Keratinocyte (primary cell): Measurements from ENCODE around the gene CLEC7A. TPM values are rescaled to one million over a fixed set of nuclear protein-coding genes. Genes with fewer than 3 reads are reported as not detected.

Experiments
- DNase-seq: peaks from one replicate; pipeline ENCODE4 v3.0.0-alpha.2; 2011; ENCODE audit warnings: low read depth, missing footprints, low spot score
- FAIRE-seq: peaks from 2 replicates; lab custom pipeline; 2011; peaks lifted over from hg19 to GRCh38; lab: Jason Lieb, UNC
- H2AFZ ChIP-seq: 2 replicates; pipeline ENCODE4 v1.6.0; 2012; ENCODE audit warnings: low read length, control low read depth, inconsistent platforms; ENCODE audit not compliant: control insufficient read depth
- H3K27ac ChIP-seq: 2 replicates; pipeline ENCODE4 v1.5.1; 2011; ENCODE audit warnings: low read length; ENCODE audit not compliant: control insufficient read depth, insufficient read depth
- H3K27me3 ChIP-seq: 3 replicates; pipeline ENCODE4 v1.6.0; 2011; ENCODE audit warnings: low read length; ENCODE audit not compliant: control insufficient read depth, insufficient read depth; ENCODE audit errors: extremely low read depth
- H3K36me3 ChIP-seq, 2 experiments: 2 replicates in 1 of 2; 3 replicates in 1 of 2; pipeline ENCODE4 v1.5.1; 2011; ENCODE audit warnings: low read length in 2 of 2, mild to moderate bottlenecking in 1 of 2; ENCODE audit not compliant: control insufficient read depth in 2 of 2, insufficient read depth in 2 of 2; ENCODE audit errors: extremely low read depth in 1 of 2
- H3K4me1 ChIP-seq: 3 replicates; pipeline ENCODE4 v1.5.1; 2011; ENCODE audit warnings: low read length; ENCODE audit not compliant: control insufficient read depth, insufficient read depth; ENCODE audit errors: extremely low read depth
- H3K4me2 ChIP-seq: 3 replicates; pipeline ENCODE4 v1.6.0; 2011; ENCODE audit warnings: low read depth, low read length; ENCODE audit not compliant: control insufficient read depth, insufficient read depth; ENCODE audit errors: extremely low read depth
- H3K4me3 ChIP-seq, 3 experiments: fragments of 200-600 bp in 1 of 3; sonication (generic) in 1 of 3; 2 replicates in 2 of 3; 3 replicates in 1 of 3; pipeline ENCODE4 v1.5.1; 2011 to 2016; ENCODE audit warnings: low read length in 3 of 3, mild to moderate bottlenecking in 3 of 3, control low read depth in 2 of 3, inconsistent platforms in 1 of 3, low read depth in 1 of 3, mixed read lengths in 1 of 3, mixed run types in 1 of 3, moderate library complexity in 1 of 3; ENCODE audit not compliant: control insufficient read depth in 2 of 3, insufficient read depth in 2 of 3; ENCODE audit errors: extremely low read depth in 1 of 3
- H3K79me2 ChIP-seq: 2 replicates; pipeline ENCODE4 v1.6.0; 2012; ENCODE audit warnings: low read length; ENCODE audit not compliant: control insufficient read depth, insufficient read depth
- H3K9ac ChIP-seq: 3 replicates; pipeline ENCODE4 v1.6.0; 2011; ENCODE audit warnings: low read length; ENCODE audit not compliant: control insufficient read depth, insufficient read depth; ENCODE audit errors: extremely low read depth
- H3K9me1 ChIP-seq: 3 replicates; pipeline ENCODE4 v1.6.0; 2011; ENCODE audit warnings: low read length; ENCODE audit not compliant: control insufficient read depth, insufficient read depth; ENCODE audit errors: extremely low read depth
- H3K9me3 ChIP-seq: 2 replicates; pipeline ENCODE4 v1.5.1; 2012; ENCODE audit warnings: low read depth, low read length; ENCODE audit not compliant: control insufficient read depth
- H4K20me1 ChIP-seq: 3 replicates; pipeline ENCODE4 v1.6.0; 2011; ENCODE audit warnings: low read length; ENCODE audit not compliant: control insufficient read depth, insufficient read depth; ENCODE audit errors: extremely low read depth
- EZH2 ChIP-seq: IDR thresholded peaks from one replicate; pipeline ENCODE4 v1.6.1; 2012; ENCODE audit warnings: inconsistent platforms, mild to moderate bottlenecking, low read length, moderate library complexity
- dilution Hi-C: fragments of 300-500 bp; cut with MboI; formaldehyde crosslinking; loops from one replicate; pipeline ENCODE4 v1.7.0; 2020; ENCODE audit warnings: low sequenced_read_pairs; ENCODE audit not compliant: extremely low pct_ligation_motif_present
- polyA plus RNA-seq, 5 experiments: library from polyadenylated mRNA; depleted of rRNA in 3 of 5; stranded (reverse) in 3 of 5; stranded (forward) in 1 of 5; unstranded in 1 of 5; fragments of >200 nt; gene quantifications; 1 replicate in 1 of 5; 2 replicates in 3 of 5; 3 replicates in 1 of 5; pipeline versions ENCODE4 v1.2.1 to v1.2.3, GENCODE V29; 2011 to 2012; ENCODE audit warnings: missing spikeins in 2 of 5, low read depth in 1 of 5, low replicate concordance in 1 of 5
- TF ChIP-seq, protein P1 (sequence below), 3 experiments: IDR thresholded peaks in 1 of 3; conservative IDR thresholded peaks in 1 of 3; optimal IDR thresholded peaks in 1 of 3; 2 replicates in 2 of 3; 3 replicates in 1 of 3; pipeline versions ENCODE3 to v1.5.1; 2011; ENCODE audit warnings: low read length in 3 of 3, mild to moderate bottlenecking in 3 of 3, moderate library complexity in 2 of 3, control low read depth in 1 of 3, inconsistent platforms in 1 of 3; ENCODE audit not compliant: insufficient read depth in 2 of 3; ENCODE audit errors: extremely low read depth in 1 of 3

CLEC7A gene
- polyA plus RNA-seq, 1 donor (not counting 4 experiments of a cell fraction or from before 2014, with no cell fraction given) = 0.62 TPM

DNA sequence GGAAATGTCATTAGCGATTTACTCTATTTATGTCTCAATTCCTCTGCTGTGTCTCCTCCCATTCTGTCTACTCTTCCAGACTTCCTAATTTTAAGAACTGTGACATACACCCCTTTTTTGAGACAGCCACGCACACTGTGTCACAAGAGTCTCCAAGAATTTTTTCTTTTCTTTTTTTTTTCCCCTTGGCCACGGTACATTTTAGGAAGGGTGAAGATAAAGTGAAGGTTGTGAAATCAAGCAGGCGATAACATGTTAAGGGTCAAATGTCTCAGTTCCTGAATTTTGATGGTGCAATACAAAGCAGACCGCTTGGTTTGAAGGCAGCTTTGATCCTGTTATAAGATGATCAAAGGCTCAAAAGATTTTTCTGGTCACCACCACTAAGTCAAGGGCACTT, 37.6 kb upstream of the CLEC7A start:
- Histone ChIP-seq H2AFZ (no peak overlapping the region), H3K27ac (no peak overlapping the region), H3K9me3 (no peaks in the 10 kb centered on the region), H3K4me2 (no peak overlapping the region), H3K27me3 (no peaks in the 10 kb centered on the region), H3K79me2 (no peaks in the 10 kb centered on the region), H3K9me1 (no peaks in the 10 kb centered on the region), H3K4me3 (no peak overlapping the region), H3K36me3 (no peaks in the 10 kb centered on the region), H4K20me1 (no peaks in the 10 kb centered on the region), H3K4me1 (peaks cover 10% of the 10 kb centered on the region), H3K9ac (no peak overlapping the region)
- DNase-seq (no peak), FAIRE-seq (no peak)
- no peak for TF ChIP-seq EZH2
- TF ChIP-seq, protein P1, sequence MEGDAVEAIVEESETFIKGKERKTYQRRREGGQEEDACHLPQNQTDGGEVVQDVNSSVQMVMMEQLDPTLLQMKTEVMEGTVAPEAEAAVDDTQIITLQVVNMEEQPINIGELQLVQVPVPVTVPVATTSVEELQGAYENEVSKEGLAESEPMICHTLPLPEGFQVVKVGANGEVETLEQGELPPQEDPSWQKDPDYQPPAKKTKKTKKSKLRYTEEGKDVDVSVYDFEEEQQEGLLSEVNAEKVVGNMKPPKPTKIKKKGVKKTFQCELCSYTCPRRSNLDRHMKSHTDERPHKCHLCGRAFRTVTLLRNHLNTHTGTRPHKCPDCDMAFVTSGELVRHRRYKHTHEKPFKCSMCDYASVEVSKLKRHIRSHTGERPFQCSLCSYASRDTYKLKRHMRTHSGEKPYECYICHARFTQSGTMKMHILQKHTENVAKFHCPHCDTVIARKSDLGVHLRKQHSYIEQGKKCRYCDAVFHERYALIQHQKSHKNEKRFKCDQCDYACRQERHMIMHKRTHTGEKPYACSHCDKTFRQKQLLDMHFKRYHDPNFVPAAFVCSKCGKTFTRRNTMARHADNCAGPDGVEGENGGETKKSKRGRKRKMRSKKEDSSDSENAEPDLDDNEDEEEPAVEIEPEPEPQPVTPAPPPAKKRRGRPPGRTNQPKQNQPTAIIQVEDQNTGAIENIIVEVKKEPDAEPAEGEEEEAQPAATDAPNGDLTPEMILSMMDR (optimal IDR thresholded peaks at IDR 0.05 in 1 of 3, IDR thresholded peaks at IDR 0.05 in 1 of 3, conservative IDR thresholded peaks at IDR 0.05 in 1 of 3; ENCODE audit: extremely low read depth in 1 of 3, insufficient read depth in 2 of 3, low read length in 3 of 3) = no peak
- dilution Hi-C loops = loop anchor here (10.0 kb wide), 1 partner anchor 57 kb away; no protein-coding TSS in a partner anchor

DNA sequence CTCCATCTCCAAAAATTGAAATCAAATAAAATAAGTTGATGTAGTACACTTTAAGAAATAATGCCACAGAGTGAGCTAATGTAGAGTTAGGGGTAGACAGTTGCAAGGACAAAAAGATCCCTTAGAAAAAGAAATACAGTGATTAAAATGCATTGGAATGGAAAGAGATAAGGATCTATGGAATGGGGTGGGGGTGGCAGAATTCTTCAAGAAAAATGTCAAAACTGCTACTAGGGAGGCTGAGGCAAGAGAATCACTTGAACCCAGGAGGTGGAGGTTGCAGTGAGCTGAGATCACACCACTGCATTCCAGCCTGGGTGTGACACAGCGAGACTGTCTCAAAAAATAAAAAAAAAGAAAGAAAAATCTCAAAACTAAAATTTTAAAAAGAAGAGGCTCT, 35.4 kb upstream of the CLEC7A start:
- Histone ChIP-seq H3K4me2 (no peak overlapping the region), H3K36me3 (no peaks in the 10 kb centered on the region), H4K20me1 (no peaks in the 10 kb centered on the region), H3K9ac (no peak overlapping the region), H3K27ac (no peak overlapping the region), H3K9me3 (no peaks in the 10 kb centered on the region), H3K9me1 (no peaks in the 10 kb centered on the region), H3K27me3 (no peaks in the 10 kb centered on the region), H3K79me2 (no peaks in the 10 kb centered on the region), H3K4me3 (no peak overlapping the region), H2AFZ (no peak overlapping the region), H3K4me1 (peaks cover 12% of the 10 kb centered on the region)
- TF ChIP-seq, protein P1 (optimal IDR thresholded peaks at IDR 0.05 in 1 of 3, IDR thresholded peaks at IDR 0.05 in 1 of 3, conservative IDR thresholded peaks at IDR 0.05 in 1 of 3; ENCODE audit: extremely low read depth in 1 of 3, insufficient read depth in 2 of 3, low read length in 3 of 3) = no peak
- no peak for TF ChIP-seq EZH2
- dilution Hi-C loops = loop anchor here (10.0 kb wide), 1 partner anchor 59 kb away; no protein-coding TSS in a partner anchor
- FAIRE-seq (no peak), DNase-seq (no peak)
